ENCODE results near the gene CALCOCO2. TPM values are rescaled to one million over a fixed set of nuclear protein-coding genes. Genes with fewer than 3 reads are reported as not detected.

The CALCOCO2 gene
- total RNA-seq, 2 experiments from 2014 or later = 68.4 to 83.8 TPM

DNA sequence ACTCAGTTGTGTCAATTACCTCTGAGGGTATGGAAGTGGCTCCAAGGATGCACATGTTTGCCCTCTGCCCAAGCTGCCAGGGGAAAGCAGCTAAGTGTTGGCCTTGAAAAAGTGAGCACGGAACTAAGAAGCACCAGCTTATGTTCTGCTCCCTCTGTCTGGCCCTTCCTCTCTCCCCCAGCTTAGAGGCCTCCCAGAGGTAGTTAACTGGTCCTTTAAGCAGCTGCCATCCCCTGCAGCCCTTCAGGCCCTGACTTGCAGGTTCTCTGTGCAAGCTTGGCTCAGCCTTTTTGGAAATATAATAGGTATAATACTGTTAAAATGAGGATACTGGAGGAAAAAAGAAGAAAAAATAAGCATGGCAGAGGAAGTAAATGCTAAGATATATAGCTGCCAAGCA is 70.4 kb downstream of the CALCOCO2 start:
- ChIA-PET CTCF (no interaction called here), POLR2A (interaction anchor here (0.7 kb wide), 2 partner anchors 9 to 15 kb away, joined by 3 read pairs; no protein-coding TSS in a partner anchor)

DNA sequence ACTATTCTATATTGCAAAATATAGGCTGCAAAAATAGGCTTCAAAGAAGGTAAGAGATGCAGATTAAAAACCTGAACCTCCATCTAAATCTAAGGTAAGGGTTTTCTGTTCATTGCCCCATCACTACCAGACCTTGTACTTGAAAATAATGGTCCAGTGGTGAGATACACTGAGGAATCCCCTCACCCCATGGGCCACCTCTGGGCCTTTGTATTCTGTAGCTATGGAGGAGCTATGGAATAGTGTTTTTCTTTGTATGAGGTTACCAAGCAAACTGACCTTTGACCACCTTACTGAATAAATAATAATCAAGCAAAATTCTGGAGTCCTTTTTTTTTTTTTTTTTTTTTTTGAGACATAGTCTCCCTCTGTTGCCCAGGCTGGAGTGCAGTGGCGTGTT is 72.6 kb downstream of the CALCOCO2 start:
- CTCF ChIA-PET = interaction anchor here (0.7 kb wide), 1 partner anchor 58 kb away, joined by 3 read pairs; no protein-coding TSS in a partner anchor
- POLR2A ChIA-PET = no interaction called here

DNA sequence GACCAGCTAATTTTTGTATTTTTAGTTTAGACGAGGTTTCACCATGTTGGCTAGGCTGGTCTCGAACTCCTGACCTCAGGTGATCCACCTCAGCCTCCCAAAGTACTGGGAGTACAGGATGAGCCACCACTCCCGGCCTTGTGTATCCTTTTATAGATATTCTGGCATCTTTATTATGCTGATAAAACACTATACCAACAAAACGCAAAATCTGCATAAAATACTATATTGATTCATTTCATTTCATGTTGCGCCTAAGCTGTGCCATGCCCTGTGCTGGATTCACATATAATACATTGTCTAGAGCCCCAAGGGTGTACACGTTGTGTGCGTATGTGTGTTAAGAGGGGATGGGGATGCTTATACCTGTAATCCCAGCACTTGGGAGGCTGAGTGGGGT is 73.6 kb downstream of the CALCOCO2 start:
- POLR2A ChIA-PET = no interaction called here
- CTCF ChIA-PET = no interaction called here

DNA sequence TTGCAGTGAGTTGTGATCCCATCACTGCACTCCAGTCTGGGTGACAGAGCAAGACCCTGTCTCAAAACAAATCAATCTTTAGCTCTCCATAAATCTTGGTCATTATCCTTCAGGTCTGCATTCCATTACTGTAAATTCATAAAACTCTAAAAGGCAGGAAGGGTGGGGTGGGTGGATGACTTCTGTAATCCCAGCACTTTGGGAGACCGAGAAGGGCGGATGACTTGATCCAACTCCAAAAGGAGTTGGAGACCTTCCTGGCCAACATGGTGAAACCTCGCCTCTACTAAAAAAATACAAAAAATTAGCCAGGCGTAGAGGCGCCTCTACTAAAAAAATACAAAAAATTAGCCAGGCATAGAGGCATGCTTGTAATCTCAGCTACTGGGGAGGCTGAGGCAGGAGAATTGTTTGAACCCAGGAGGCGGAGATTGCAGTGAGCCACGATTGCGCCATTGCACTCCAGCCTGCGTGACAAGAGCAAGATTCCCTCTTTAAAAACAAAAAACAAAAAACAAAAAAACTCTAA is 75.2 kb downstream of the CALCOCO2 start:
- ChIA-PET POLR2A (no interaction called here), CTCF (interaction anchor here (0.6 to 1.6 kb wide), 2 partner anchors 14 to 22 kb away, joined by 3 read pairs; partner anchors contain the start of gene ATP5MC1)

DNA sequence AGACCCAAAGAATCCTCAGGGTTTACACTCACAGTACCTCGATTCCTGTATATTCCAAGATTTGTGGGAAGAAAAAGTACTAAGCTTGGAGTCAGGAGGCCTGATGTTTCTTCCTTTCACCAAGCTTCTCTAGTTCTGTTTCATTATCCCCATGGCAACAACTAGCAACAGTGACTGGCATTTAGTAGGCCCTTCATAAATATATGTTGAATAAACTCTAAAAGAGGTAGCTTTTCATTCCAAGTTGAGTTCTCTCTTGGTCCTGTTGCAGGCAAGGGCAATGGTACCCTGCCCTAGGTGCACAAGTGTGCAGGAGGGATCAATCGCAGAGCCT is 76.8 kb downstream of the CALCOCO2 start:
- ChIA-PET CTCF (interaction anchor here (0.7 to 1.5 kb wide), 2 partner anchors 12 to 14 kb away, joined by 3 to 4 read pairs; no protein-coding TSS in a partner anchor), POLR2A (interaction anchor here (0.7 to 1.3 kb wide), 5 partner anchors 8 to 180 kb away, joined by 3 to 8 read pairs (median 3); partner anchors contain the start of genes ATP5MC1 and SNF8)

DNA sequence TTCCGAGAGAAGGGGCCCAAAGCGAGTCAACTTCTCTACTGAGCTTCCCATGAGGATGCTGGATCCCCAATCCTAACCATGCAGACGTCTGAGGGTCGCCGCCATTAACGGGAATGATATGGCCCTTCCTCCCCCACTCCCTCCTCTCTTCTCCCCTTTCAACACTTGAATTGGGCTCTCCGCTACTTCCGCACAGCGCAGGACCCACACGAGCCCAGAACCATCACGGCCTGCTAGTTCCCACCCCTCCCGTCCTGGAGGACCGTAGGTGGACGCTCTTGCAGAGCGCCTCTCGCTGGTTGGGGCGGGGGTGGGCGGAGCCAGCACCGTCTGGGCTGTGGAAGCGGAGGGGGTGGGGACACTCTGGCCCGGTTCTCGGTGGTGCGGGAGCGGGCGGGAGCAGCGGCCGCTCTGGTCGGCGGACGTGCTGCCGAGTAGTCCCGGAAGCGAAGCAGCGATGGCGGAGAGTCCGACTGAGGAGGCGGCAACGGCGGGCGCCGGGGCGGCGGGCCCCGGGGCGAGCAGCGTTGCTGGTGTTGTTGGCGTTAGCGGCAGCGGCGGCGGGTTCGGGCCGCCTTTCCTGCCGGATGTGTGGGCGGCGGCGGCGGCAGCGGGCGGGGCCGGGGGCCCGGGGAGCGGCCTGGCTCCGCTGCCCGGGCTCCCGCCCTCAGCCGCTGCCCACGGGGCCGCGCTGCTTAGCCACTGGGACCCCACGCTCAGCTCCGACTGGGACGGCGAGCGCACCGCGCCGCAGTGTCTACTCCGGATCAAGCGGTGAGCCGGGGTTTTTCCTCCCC is 77.4 kb downstream of the CALCOCO2 start, which contains the start of gene UBE2Z:
Gene UBE2Z (plus strand): TSS at position 361 of the 797 bp plus-strand sequence. CDS start 97 bp downstream, at position 458.
- POLR2A ChIA-PET = interaction anchor here (0.8 to 1.8 kb wide), 5 partner anchors 8 to 37 kb away, joined by 3 to 17 read pairs (median 8); partner anchors contain the start of genes ATP5MC1 and SNF8
- CTCF ChIA-PET = interaction anchor here (1.2 to 1.5 kb wide), 3 partner anchors 15 to 37 kb away, joined by 3 to 4 read pairs (median 3); partner anchors contain the start of gene ATP5MC1

DNA sequence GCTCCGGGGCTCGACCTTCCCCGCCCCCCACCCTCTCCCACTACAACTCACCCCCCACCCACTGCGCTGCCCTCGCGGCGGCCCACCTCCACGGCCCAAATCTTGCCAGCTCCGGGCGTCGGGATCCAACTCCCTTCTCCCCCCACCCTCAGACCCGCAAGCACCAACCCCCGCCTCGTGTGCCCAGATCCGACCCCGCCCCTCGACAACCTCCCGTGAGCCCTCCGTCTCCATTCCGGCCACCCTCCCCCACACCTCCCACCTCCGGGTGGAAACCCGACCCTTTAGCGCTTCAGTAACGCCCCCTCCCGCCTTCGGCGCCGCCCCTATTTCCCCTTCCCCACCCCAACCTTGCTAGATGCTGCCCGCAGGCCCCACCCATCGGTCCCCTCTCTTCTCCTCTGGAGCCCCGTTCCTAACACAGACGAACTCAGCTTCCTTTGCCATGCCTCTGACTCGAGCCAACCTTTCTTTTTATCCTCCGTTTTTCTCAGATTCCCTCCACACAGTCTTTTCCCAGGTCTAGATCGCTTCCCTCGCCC is 78.1 kb downstream of the CALCOCO2 start:
- ChIA-PET CTCF (interaction anchor here (1.2 to 1.5 kb wide), 2 partner anchors 16 to 36 kb away, joined by 3 to 4 read pairs; partner anchors contain the start of gene ATP5MC1), POLR2A (interaction anchor here (0.6 to 1.8 kb wide), 2 partner anchors 16 to 97 kb away, joined by 6 to 17 read pairs; partner anchors contain the start of gene ATP5MC1)

DNA sequence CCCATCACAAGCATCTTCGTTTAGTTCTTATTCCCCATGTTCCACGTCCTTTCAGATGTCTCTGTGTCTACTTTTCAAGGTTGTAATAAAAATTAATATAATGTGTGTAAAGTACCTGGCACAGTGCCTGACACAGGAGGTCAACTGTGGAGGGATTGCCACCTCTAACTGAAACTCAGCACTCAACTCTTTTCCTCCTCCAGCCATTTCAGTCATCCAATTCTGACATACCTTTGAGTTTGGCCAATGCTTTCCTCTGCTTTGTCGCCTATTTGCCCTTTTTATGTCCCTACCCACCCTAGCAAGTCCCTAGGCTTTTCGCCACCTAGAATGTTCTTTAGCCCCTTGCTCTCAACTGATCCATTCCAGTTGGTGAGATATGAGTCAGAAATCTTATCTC is 78.9 kb downstream of the CALCOCO2 start:
- CTCF ChIA-PET = interaction anchor here (1.2 to 1.5 kb wide), 2 partner anchors 16 to 36 kb away, joined by 3 to 4 read pairs; partner anchors contain the start of gene ATP5MC1

DNA sequence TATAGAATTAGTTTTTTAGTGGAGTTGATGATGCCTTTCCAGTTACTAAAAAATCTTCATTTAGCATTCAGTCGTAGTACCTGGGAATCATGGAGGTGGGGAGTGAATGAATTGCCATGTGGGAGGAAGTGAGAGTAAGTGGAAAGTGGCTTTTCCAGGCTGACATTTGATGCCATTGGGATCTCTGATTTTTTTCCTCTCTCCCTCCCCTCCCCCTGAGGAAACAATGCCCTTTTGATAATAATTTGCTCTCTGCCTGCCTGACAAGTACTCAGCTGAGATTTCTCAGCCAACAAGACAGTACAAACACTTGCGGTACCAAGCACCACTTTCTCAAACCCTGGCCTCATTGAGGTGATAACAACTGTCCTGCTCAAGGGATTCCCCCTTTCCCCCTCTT is 79.5 kb downstream of the CALCOCO2 start:
- POLR2A ChIA-PET = interaction anchor here (1.2 kb wide), 1 partner anchor 9 kb away, joined by 3 read pairs; no protein-coding TSS in a partner anchor
- CTCF ChIA-PET = interaction anchor here (0.6 kb wide), 1 partner anchor 888 kb away, joined by 3 read pairs; no protein-coding TSS in a partner anchor

More for the DNA sequence above, 78.9 kb downstream of the CALCOCO2 start:
- POLR2A ChIA-PET = interaction anchor here (1.8 kb wide), 1 partner anchor 17 kb away, joined by 17 read pairs; the partner anchor contains the start of gene ATP5MC1

DNA sequence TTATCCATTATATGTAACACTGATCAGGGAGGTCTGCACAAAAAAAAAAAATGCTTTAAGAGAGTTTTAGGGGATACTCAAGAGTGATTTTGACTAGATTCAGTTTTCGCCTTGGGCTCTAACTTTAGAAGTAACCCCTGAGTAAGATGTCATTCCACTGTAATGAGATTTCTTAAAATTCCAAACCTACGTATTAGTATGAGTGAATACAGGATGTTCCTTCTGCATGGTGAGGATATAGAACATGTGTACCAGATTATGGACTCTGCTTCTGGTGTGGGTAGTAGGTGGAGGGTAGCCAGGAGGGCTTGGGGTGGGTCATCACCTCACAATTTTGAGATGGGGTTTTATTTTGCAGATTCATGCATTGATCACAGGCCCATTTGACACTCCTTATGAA is 81.6 kb downstream of the CALCOCO2 start:
- POLR2A ChIA-PET = no interaction called here
- CTCF ChIA-PET = no interaction called here

Other genes starting within 250 kb of the CALCOCO2 start
- 1 to 10 TPM; 3.0 to 3.5 TPM for gene HOXB3, start 240.8 kb upstream of the CALCOCO2 start, total RNA-seq
- not detected for gene HOXB5, start 237.3 kb upstream of the CALCOCO2 start, total RNA-seq
- under 1 TPM; 0.25 to 0.48 TPM for gene HOXB6, start 226.0 kb upstream of the CALCOCO2 start, total RNA-seq
- under 1 TPM; 0.59 to 0.73 TPM for gene HOXB7, start 220.0 kb upstream of the CALCOCO2 start, total RNA-seq
- gene HOXB8, start 215.7 kb upstream of the CALCOCO2 start, total RNA-seq = under 1 TPM in 1 of 2 experiments, not detected in 1; 0.19 TPM
- 1 to 10 TPM; 5.1 to 5.5 TPM for gene HOXB9, start 204.7 kb upstream of the CALCOCO2 start, total RNA-seq
- gene PRAC1, start 108.5 kb upstream of the CALCOCO2 start, total RNA-seq = not detected
- gene PRAC2, start 107.8 kb upstream of the CALCOCO2 start, total RNA-seq = not detected
- not detected for gene HOXB13, start 102.3 kb upstream of the CALCOCO2 start, total RNA-seq
- gene TTLL6, start 13.8 kb upstream of the CALCOCO2 start, total RNA-seq = not detected
- 100 to 1,000 TPM; 138 TPM for gene ATP5MC1, start 61.8 kb downstream of the CALCOCO2 start, total RNA-seq
- 10 to 100 TPM; 92.5 to 95.7 TPM for gene UBE2Z, start 77.4 kb downstream of the CALCOCO2 start, total RNA-seq
- 100 to 1,000 TPM; 144 to 162 TPM for gene SNF8, start 113.8 kb downstream of the CALCOCO2 start, total RNA-seq
- gene GIP, start 137.6 kb downstream of the CALCOCO2 start, total RNA-seq = not detected
- under 1 TPM; 0.40 to 0.59 TPM for gene IGF2BP1, start 166.3 kb downstream of the CALCOCO2 start, total RNA-seq

Data from activated CD8-positive, alpha-beta memory T cell treated with anti-CD3 and anti-CD28 coated beads for 36 hours (primary cell).